Measurements from ENCODE around the gene CPLX3.
A peak's percentile ranks its signal among the peaks of the same experiment; 100 is the strongest.

CPLX3 gene

GRCh38 chr15:74850393-74850792 lies 24.0 kb downstream of the CPLX3 start:
- DNase-seq: no peak

- no peak for DNase-seq
Measured at GRCh38 chr15:74851960-74852359, 25.5 kb downstream of the CPLX3 start.

GRCh38 chr15:74854453-74855022 lies 28.1 kb downstream of the CPLX3 start:
- no peak for DNase-seq

- no peak for DNase-seq
Measured at GRCh38 chr15:74855857-74856256, 29.4 kb downstream of the CPLX3 start.

GRCh38 chr15:74856537-74856936 lies 30.1 kb downstream of the CPLX3 start:
- no peak for DNase-seq

GRCh38 chr15:74857082-74857655 lies 30.7 kb downstream of the CPLX3 start:
- peak; percentile 45 for DNase-seq

GRCh38 chr15:74857671-74858368 lies 31.4 kb downstream of the CPLX3 start:
- peak; percentile 8 for DNase-seq

- DNase-seq: no peak
Measured at GRCh38 chr15:74858369-74858740, 31.9 kb downstream of the CPLX3 start.

GRCh38 chr15:74863239-74864056 lies 37.0 kb downstream of the CPLX3 start:
- no peak for DNase-seq

GRCh38 chr15:74864296-74864695 lies 37.9 kb downstream of the CPLX3 start:
- no peak for DNase-seq

- no peak for DNase-seq
Measured at GRCh38 chr15:74865316-74865715, 38.9 kb downstream of the CPLX3 start.

- no peak for DNase-seq
Measured at GRCh38 chr15:74866090-74866489, 39.7 kb downstream of the CPLX3 start.

GRCh38 chr15:74867466-74868038 lies 41.1 kb downstream of the CPLX3 start:
- no peak for DNase-seq

- no peak for DNase-seq
Measured at GRCh38 chr15:74868059-74868458, 41.6 kb downstream of the CPLX3 start.

GRCh38 chr15:74869372-74869725 lies 42.9 kb downstream of the CPLX3 start:
- DNase-seq: no peak

- no peak for DNase-seq
Measured at GRCh38 chr15:74869726-74870407, 43.4 kb downstream of the CPLX3 start.

GRCh38 chr15:74870436-74871215 lies 44.2 kb downstream of the CPLX3 start:
- DNase-seq: no peak

GRCh38 chr15:74872702-74873035 lies 46.2 kb downstream of the CPLX3 start:
- DNase-seq: no peak

GRCh38 chr15:74873036-74873755 lies 46.8 kb downstream of the CPLX3 start, which contains the start of gene SCAMP2:
Gene SCAMP2, minus strand, starts transcription at chr15:74873365. Its CDS starts 110 bp downstream, at chr15:74873255.
- peak; percentile 68 for DNase-seq

GRCh38 chr15:74873756-74874424 lies 47.5 kb downstream of the CPLX3 start:
- DNase-seq: no peak

- no peak for DNase-seq
Measured at GRCh38 chr15:74878273-74878672, 51.8 kb downstream of the CPLX3 start.

All from DMS79 treated with DMSO at 0.1 percent for 48 hours (cell line).